GM19099 (cell line): ENCODE measurements around the gene TMEM117.

Experiments used
- POLR2A ChIP-seq: IDR thresholded peaks from 3 replicates; pipeline ENCODE4 v1.6.1; 2011; ENCODE audit warnings: low read depth; ENCODE audit not compliant: insufficient read length; ENCODE audit errors: extremely low read depth

TMEM117 gene

GRCh38 chr12:44389038-44389437 is 553.2 kb downstream of the TMEM117 start:
- no peak for TF ChIP-seq POLR2A

GRCh38 chr12:44389896-44390295 is 554.0 kb downstream of the TMEM117 start:
- no peak for TF ChIP-seq POLR2A

- TF ChIP-seq POLR2A: no peak
Observed at GRCh38 chr12:44397631-44398030, 561.8 kb downstream of the TMEM117 start.

- no peak for TF ChIP-seq POLR2A
Observed at GRCh38 chr12:44403185-44403584, 567.3 kb downstream of the TMEM117 start.

- no peak for TF ChIP-seq POLR2A
Observed at GRCh38 chr12:44405297-44405696, 569.4 kb downstream of the TMEM117 start.

GRCh38 chr12:44422559-44422958 is 586.7 kb downstream of the TMEM117 start:
- no peak for TF ChIP-seq POLR2A

- no peak for TF ChIP-seq POLR2A
Observed at GRCh38 chr12:44428825-44429224, 592.9 kb downstream of the TMEM117 start.

- no peak for TF ChIP-seq POLR2A
Observed at GRCh38 chr12:44431647-44432343, 595.9 kb downstream of the TMEM117 start.

GRCh38 chr12:44433659-44434058 is 597.8 kb downstream of the TMEM117 start:
- no peak for TF ChIP-seq POLR2A

GRCh38 chr12:44436756-44437155 is 600.9 kb downstream of the TMEM117 start:
- TF ChIP-seq POLR2A: no peak
